ENCODE results near the gene PATJ.

GRCh38 chr1:62084310-62084890, 342.1 kb downstream of the PATJ start:
- TF ChIP-seq ATF2 (CRISPR knock-in tag; IDR thresholded peaks at IDR 0.05; ENCODE audit: borderline replicate concordance, low read depth) (no peak), ATF6 (CRISPR knock-in tag; IDR thresholded peaks at IDR 0.05) (no peak), PRDM15 (CRISPR knock-in tag; IDR thresholded peaks at IDR 0.05) (no peak), NFYB (CRISPR knock-in tag; conservative IDR thresholded peaks at IDR 0.05; ENCODE audit: low read depth) (no peak), CTCF (IDR thresholded peaks at IDR 0.05) (no peak), ZNF263 (CRISPR knock-in tag; IDR thresholded peaks at IDR 0.05; ENCODE audit: low read depth) (no peak), ZBTB43 (CRISPR knock-in tag; IDR thresholded peaks at IDR 0.05) (no peak), E2F5 (CRISPR knock-in tag; IDR thresholded peaks at IDR 0.05) (no peak), ESRRA (CRISPR knock-in tag; IDR thresholded peaks at IDR 0.05; ENCODE audit: borderline replicate concordance) (no peak)

Measured in WTC11 (cell line).